H1 (cell line): ENCODE data around the gene XAB2. TPM values are rescaled to one million over a fixed set of nuclear protein-coding genes. Genes with fewer than 3 reads are reported as not detected.

Experiments used
- CTCF ChIA-PET: fragments of 300-600 bp; sonication (Branson Sonifier 250); formaldehyde crosslinking; loops from one replicate; lab custom pipeline; 2021; ENCODE audit not compliant: partially characterized antibody; lab: Charles Lee
- POLR2A ChIA-PET: fragments of 300-600 bp; sonication (Branson Sonifier 250); formaldehyde crosslinking; loops from one replicate; lab custom pipeline; 2021; ENCODE audit warnings: inconsistent platforms; ENCODE audit not compliant: partially characterized antibody; lab: Charles Lee
- DNase-seq, 2 experiments: peaks; one replicate each; pipeline versions ENCODE4 v3.0.0 to v3.0.0-alpha.2; 2010 to 2022; ENCODE audit warnings: low spot score in 2 of 2, low read depth in 1 of 2, mixed read lengths in 1 of 2
- FAIRE-seq: peaks from 2 replicates; lab custom pipeline; 2011; peaks lifted over from hg19 to GRCh38; lab: Jason Lieb, UNC
- H2AFZ ChIP-seq: 2 replicates; pipeline ENCODE4 v1.8.1; 2012; ENCODE audit warnings: low read length, inconsistent platforms
- H2AK5ac ChIP-seq: 2 replicates; pipeline ENCODE4 v1.6.1; 2013; ENCODE audit warnings: low read depth, low read length
- H2BK120ac ChIP-seq: replicated peaks from 2 replicates; pipeline ENCODE3; 2013; ENCODE audit warnings: low read depth, low read length, inconsistent platforms
- H2BK12ac ChIP-seq: 2 replicates; pipeline ENCODE4 v1.6.1; 2013; ENCODE audit warnings: low read depth, low read length
- H2BK15ac ChIP-seq: 2 replicates; pipeline ENCODE4 v1.6.1; 2013; ENCODE audit warnings: low read length
- H2BK20ac ChIP-seq: 2 replicates; pipeline ENCODE4 v1.6.1; 2013; ENCODE audit warnings: low read length
- H2BK5ac ChIP-seq: 2 replicates; pipeline ENCODE4 v1.6.1; 2013; ENCODE audit warnings: low read depth, low read length
- H3K14ac ChIP-seq: 2 replicates; pipeline ENCODE4 v1.6.1; 2013; ENCODE audit warnings: inconsistent platforms; ENCODE audit not compliant: insufficient read length
- H3K18ac ChIP-seq: 2 replicates; pipeline ENCODE4 v1.6.1; 2013; ENCODE audit warnings: low read length; ENCODE audit errors: extremely low read depth
- H3K23ac ChIP-seq: 2 replicates; pipeline ENCODE4 v1.6.1; 2013; ENCODE audit warnings: inconsistent platforms; ENCODE audit not compliant: insufficient read length
- H3K23me2 ChIP-seq: 2 replicates; pipeline ENCODE4 v1.6.1; 2013; ENCODE audit warnings: low read depth, low read length
- H3K27ac ChIP-seq: 2 replicates; pipeline ENCODE4 v1.6.1; 2011; ENCODE audit warnings: low read depth, low read length, inconsistent platforms
- H3K27me3 ChIP-seq, 4 experiments: replicated peaks in 1 of 4; 1 replicate in 1 of 4; 2 replicates in 3 of 4; pipeline versions ENCODE4 v1.6.1 to v1.8.1; 2011 to 2013; ENCODE audit warnings: low read length in 3 of 4, mild to moderate bottlenecking in 3 of 4, inconsistent platforms in 2 of 4, mixed read lengths in 2 of 4, moderate library complexity in 1 of 4; ENCODE audit not compliant: control insufficient read depth in 3 of 4, insufficient read depth in 3 of 4; ENCODE audit errors: extremely low read depth in 1 of 4
- H3K36me3 ChIP-seq, 4 experiments: 2 replicates each; pipeline versions ENCODE4 v1.6.1 to v1.8.1; 2011 to 2013; ENCODE audit warnings: mild to moderate bottlenecking in 4 of 4, low read length in 3 of 4, moderate library complexity in 2 of 4, control low read depth in 1 of 4, inconsistent platforms in 1 of 4; ENCODE audit not compliant: insufficient read depth in 4 of 4, control insufficient read depth in 2 of 4
- H3K4ac ChIP-seq: replicated peaks from 2 replicates; pipeline ENCODE3; 2013; ENCODE audit warnings: low read length, low read depth, mixed read lengths, inconsistent platforms; ENCODE audit not compliant: insufficient read length
- H3K4me1 ChIP-seq, 4 experiments: replicated peaks in 1 of 4; 1 replicate in 1 of 4; 2 replicates in 3 of 4; pipeline versions ENCODE4 v1.6.1 to v1.8.1; 2011 to 2013; ENCODE audit warnings: low read length in 3 of 4, inconsistent platforms in 2 of 4, mixed read lengths in 1 of 4; ENCODE audit not compliant: insufficient read depth in 4 of 4, control insufficient read depth in 3 of 4
- H3K4me2 ChIP-seq, 2 experiments: 2 replicates each; pipeline versions ENCODE4 v1.6.1 to v1.8.1; 2011 to 2013; ENCODE audit warnings: low read depth in 2 of 2, low read length in 2 of 2, control low read depth in 1 of 2, inconsistent platforms in 1 of 2, mild to moderate bottlenecking in 1 of 2; ENCODE audit not compliant: insufficient read depth in 1 of 2
- H3K4me3 ChIP-seq, 4 experiments: fragments of 200-600, 300-600 bp in 1 of 4; sonication (generic), shearing (Covaris generic), sonication (Bioruptor Twin) in 1 of 4; 2 replicates each; pipeline versions ENCODE4 v1.5.1 to v1.8.1; 2011 to 2016; ENCODE audit warnings: low read length in 4 of 4, low read depth in 3 of 4, control low read depth in 2 of 4, inconsistent platforms in 2 of 4, mild to moderate bottlenecking in 2 of 4, mixed read lengths in 1 of 4, moderate library complexity in 1 of 4; ENCODE audit not compliant: insufficient read depth in 2 of 4; ENCODE audit errors: extremely low read depth in 1 of 4
- H3K56ac ChIP-seq: replicated peaks from 2 replicates; pipeline ENCODE3; 2013; ENCODE audit warnings: low read depth, mild to moderate bottlenecking, mixed read lengths, low read length, inconsistent platforms; ENCODE audit not compliant: insufficient read length
- H3K79me1 ChIP-seq: 2 replicates; pipeline ENCODE4 v1.6.1; 2013; ENCODE audit warnings: low read depth, low read length, control low read depth
- H3K79me2 ChIP-seq, 2 experiments: 2 replicates each; pipeline versions ENCODE4 v1.6.1 to v1.8.1; 2012 to 2013; ENCODE audit warnings: low read length in 2 of 2, mild to moderate bottlenecking in 2 of 2, inconsistent platforms in 1 of 2; ENCODE audit not compliant: insufficient read depth in 2 of 2, control insufficient read depth in 1 of 2
- H3K9ac ChIP-seq, 4 experiments: replicated peaks in 1 of 4; 1 replicate in 1 of 4; 2 replicates in 3 of 4; pipeline versions ENCODE4 v1.6.1 to v1.8.1; 2011 to 2013; ENCODE audit warnings: low read depth in 3 of 4, low read length in 3 of 4, control low read depth in 2 of 4, mild to moderate bottlenecking in 2 of 4, moderate library complexity in 2 of 4, inconsistent platforms in 1 of 4; ENCODE audit errors: extremely low read depth in 1 of 4
- H3K9me3 ChIP-seq, 2 experiments: 2 replicates each; pipeline versions ENCODE4 v1.6.1 to v1.8.1; 2012 to 2013; ENCODE audit warnings: mild to moderate bottlenecking in 2 of 2, moderate library complexity in 2 of 2, control low read depth in 1 of 2, inconsistent platforms in 1 of 2, low read depth in 1 of 2, low read length in 1 of 2, mixed read lengths in 1 of 2; ENCODE audit not compliant: insufficient read depth in 2 of 2
- H4K20me1 ChIP-seq, 2 experiments: replicated peaks in 1 of 2; 2 replicates each; pipeline versions ENCODE3 to v1.8.1; 2011 to 2013; ENCODE audit warnings: inconsistent platforms in 2 of 2, low read length in 2 of 2, mild to moderate bottlenecking in 1 of 2; ENCODE audit not compliant: insufficient read depth in 2 of 2, control insufficient read depth in 1 of 2
- H4K5ac ChIP-seq: 2 replicates; pipeline ENCODE4 v1.6.1; 2013; ENCODE audit warnings: low read length, low read depth, mixed read lengths, inconsistent platforms; ENCODE audit not compliant: insufficient read length
- H4K8ac ChIP-seq: 2 replicates; pipeline ENCODE4 v1.8.0; 2013; ENCODE audit warnings: mild to moderate bottlenecking, moderate library complexity, low read length, inconsistent platforms; ENCODE audit not compliant: insufficient read depth; ENCODE audit errors: extremely low read depth
- H4K91ac ChIP-seq: replicated peaks from 2 replicates; pipeline ENCODE3; 2013; ENCODE audit warnings: low read length, mixed read lengths, inconsistent platforms; ENCODE audit not compliant: insufficient read length
- EZH2 ChIP-seq: fragments of 200-600 bp; sonication (generic); IDR thresholded peaks from 2 replicates; pipeline ENCODE4 v1.7.1; 2012; ENCODE audit warnings: low read depth, mild to moderate bottlenecking, moderate library complexity, low read length, inconsistent platforms; ENCODE audit not compliant: severe bottlenecking
- NANOG ChIP-seq: IDR thresholded peaks from 2 replicates; pipeline ENCODE4 v1.6.1; 2011; ENCODE audit warnings: low read length, low read depth, mild to moderate bottlenecking, inconsistent platforms; ENCODE audit not compliant: insufficient read depth, poor library complexity, severe bottlenecking
- SRF ChIP-seq: IDR thresholded peaks from 2 replicates; pipeline ENCODE4 v1.6.1; 2011; ENCODE audit warnings: mild to moderate bottlenecking, low read depth, low read length, moderate library complexity
- YY1 ChIP-seq: IDR thresholded peaks from 2 replicates; pipeline ENCODE4 v1.6.1; 2011; ENCODE audit warnings: low read depth, mild to moderate bottlenecking, low read length
- WGBS, 2 experiments: shearing (Covaris generic) in 1 of 2; methylation state at CpG; one replicate each; pipeline versions ENCODE4 v1.1.6 to v1.1.7; 2013 to 2015; ENCODE audit warnings: low lambda C conversion rate in 2 of 2, mixed read lengths in 2 of 2, inconsistent platforms in 1 of 2, low coverage in 1 of 2, missing lambda C conversion rate in 1 of 2; ENCODE audit not compliant: insufficient replicate concordance in 2 of 2, insufficient coverage in 1 of 2, insufficient read length in 1 of 2; ENCODE audit errors: extremely low coverage in 1 of 2, missing lambda C conversion rate in 1 of 2; 5-methylcytosine and 5-hydroxymethylcytosine counted together
- polyA plus RNA-seq, 7 experiments: library from polyadenylated mRNA; depleted of rRNA in 3 of 7; stranded (reverse) in 5 of 7; unstranded in 2 of 7; fragments of >200 nt in 5 of 7; fragments of 200-250 nt in 2 of 7; gene quantifications; 1 replicate in 5 of 7; 2 replicates in 1 of 7; 4 replicates in 1 of 7; pipeline versions ENCODE4 v1.2.1 to v1.2.3, GENCODE V29; 2011 to 2013; ENCODE audit warnings: missing spikeins in 2 of 7, mixed read lengths in 2 of 7
- total RNA-seq: library from RNA; stranded (reverse); fragmentation: NEBNext Ultra II Directional; extraction: Animal tissue kit (Norgen Biotek cat#: 25700); gene quantifications from 2 replicates; pipeline ENCODE4 v1.2.1, GENCODE V29; 2021

XAB2 gene
- total and polyA plus RNA-seq, 2 of the 8 experiments (the other 6 are each of a cell fraction or from before 2014, with no cell fraction given), result 48.2 to 49.4 TPM

DNA sequence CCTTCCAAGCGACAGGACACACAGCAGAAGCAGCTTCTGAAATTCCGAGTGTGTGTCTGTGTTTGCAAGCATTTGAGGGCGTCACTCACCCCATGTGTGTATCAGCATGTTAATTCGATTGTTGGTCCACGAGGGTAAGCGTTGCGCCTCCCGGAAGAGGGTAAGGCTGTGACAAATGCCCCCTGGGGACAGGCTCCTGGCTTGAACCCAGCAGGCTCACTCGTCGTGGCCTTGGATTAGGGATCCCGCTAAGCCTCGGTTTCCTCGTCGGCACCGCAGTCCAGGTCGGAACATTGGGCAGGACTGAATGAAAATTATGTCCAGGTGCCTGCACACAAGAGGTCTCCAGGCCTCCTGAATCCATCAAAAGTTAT, 7.0 kb upstream of the XAB2 start:
- Histone ChIP-seq H4K5ac (no peak overlapping the region), H3K56ac (no peak overlapping the region), H3K14ac (no peak overlapping the region), H3K23ac (no peak overlapping the region), H2AK5ac (peak overlapping the region; percentile 34; the same call in 1 of the 2 replicates), H3K9me3 (no peaks in the 10 kb centered on the region; a peak in 1 of 4 replicates), H2BK12ac (peak overlapping the region; percentile 78; the same call in 1 of the 2 replicates), H3K79me2 (peaks cover 0 to 3% of the 10 kb centered on the region in 2 experiments; a peak in 1 of 4 replicates), H3K36me3 (peaks cover 0 to 6% (median 0%) of the 10 kb centered on the region in 4 experiments; a peak in 3 of 8 replicates), H3K18ac (no peak overlapping the region), H3K4me1 (peaks cover 0 to 6% (median under 1%) of the 10 kb centered on the region in 4 experiments; a peak in 3 of 7 replicates), H2BK20ac (no peak overlapping the region), H3K27ac (no peak overlapping the region), H3K9ac (no peak overlapping the region), H3K4ac (no peak overlapping the region), H3K4me3 (peak overlapping the region in 1 of 4 experiments; percentile 88; a peak in 2 of 8 replicates), H2BK15ac (peak overlapping the region; percentile 98; the same call in 1 of the 2 replicates), H3K27me3 (peaks cover 3 to 19% (median 16%) of the 10 kb centered on the region in 4 experiments), H3K23me2 (peaks cover 5% of the 10 kb centered on the region; the same call in 1 of the 2 replicates), H4K20me1 (peaks cover 3 to 16% of the 10 kb centered on the region in 2 experiments), H3K4me2 (peak overlapping the region; percentile 34 to 54; a peak in 3 of 4 replicates), H3K79me1 (no peaks in the 10 kb centered on the region; the same call in 1 of the 2 replicates), H2AFZ (no peak overlapping the region), H2BK120ac (no peak overlapping the region), H2BK5ac (no peak overlapping the region), H4K8ac (no peak overlapping the region; the same call in 1 of the 2 replicates), H4K91ac (no peak overlapping the region)
- WGBS, 2 experiments, result 78% methylated on average over 16 of the region's 16 CpGs; no CpG with 5 or more reads in 1 of the 2 experiments
- ChIA-PET CTCF (interaction anchor here (1.2 to 1.7 kb wide), 4 partner anchors 39 to 70 kb away, joined by 4 to 7 read pairs (median 6); partner anchors contain the start of gene TRAPPC5), POLR2A (interaction anchor here (0.8 to 5.7 kb wide), 2 partner anchors 13 to 59 kb away, joined by 3 to 34 read pairs; no protein-coding TSS in a partner anchor)
- no peak for FAIRE-seq
- TF ChIP-seq YY1 (no peak), EZH2 (no peak), SRF (no peak), NANOG (no peak)
- DNase-seq, result no peak
